Bone marrow (tissue), 2 donors: ENCODE results near the gene C15orf61.

ENCODE experiments used
- DNase-seq, 2 donors: peaks; one replicate each; lab custom pipeline; 2025; lab: John Stamatoyannopoulos, UW

C15orf61 gene

GRCh38 chr15:67549736-67550135 is 28.8 kb downstream of the C15orf61 start:
- no peak for DNase-seq

GRCh38 chr15:67550522-67550921 is 29.6 kb downstream of the C15orf61 start:
- no peak for DNase-seq

GRCh38 chr15:67551207-67551743 is 30.3 kb downstream of the C15orf61 start:
- no peak for DNase-seq

- DNase-seq, result no peak
These were observed 33.6 kb downstream of the C15orf61 start for GRCh38 chr15:67554580-67554979.

- DNase-seq, result no peak
These were observed 36.1 kb downstream of the C15orf61 start for GRCh38 chr15:67556976-67557570.

- no peak for DNase-seq
These were observed 37.6 kb downstream of the C15orf61 start for GRCh38 chr15:67558502-67558901.

GRCh38 chr15:67559158-67559557 is 38.2 kb downstream of the C15orf61 start:
- DNase-seq, result no peak

- no peak for DNase-seq
These were observed 38.6 kb downstream of the C15orf61 start for GRCh38 chr15:67559576-67559975.

- no peak for DNase-seq
These were observed 39.4 kb downstream of the C15orf61 start for GRCh38 chr15:67560320-67560719.

- DNase-seq, result no peak
These were observed 42.2 kb downstream of the C15orf61 start for GRCh38 chr15:67563092-67563491.

GRCh38 chr15:67564021-67564967 is 43.4 kb downstream of the C15orf61 start:
- no peak for DNase-seq

GRCh38 chr15:67564968-67565345 is 44.0 kb downstream of the C15orf61 start:
- peak in 1 of 2 donors; percentile 81 for DNase-seq

GRCh38 chr15:67569668-67570067 is 48.7 kb downstream of the C15orf61 start:
- no peak for DNase-seq

- no peak for DNase-seq
These were observed 50.1 kb downstream of the C15orf61 start for GRCh38 chr15:67570875-67571647.

- DNase-seq, result no peak
These were observed 50.9 kb downstream of the C15orf61 start for GRCh38 chr15:67571648-67572415.

- no peak for DNase-seq
These were observed 52.3 kb downstream of the C15orf61 start for GRCh38 chr15:67573194-67573593.

- no peak for DNase-seq
These were observed 54.1 kb downstream of the C15orf61 start for GRCh38 chr15:67575039-67575502.

- no peak for DNase-seq
These were observed 57.2 kb downstream of the C15orf61 start for GRCh38 chr15:67578020-67578600.

GRCh38 chr15:67579164-67579563 is 58.2 kb downstream of the C15orf61 start:
- no peak for DNase-seq
